Nephron progenitor cell (in vitro differentiated cells): ENCODE measurements around the gene TTC34.
"Not testable (repeated sequence)": the region's sequence is repeated elsewhere in the genome, so short reads cannot be mapped to it uniquely, and the experiment has no call there.

Experiments used
- DNase-seq: peaks from one replicate; pipeline ENCODE4 v3.0.0; 2021
- H3K27ac Mint-ChIP-seq: 2 replicates; pipeline ENCODE4 v1.8.0; 2021; ENCODE audit warnings: mild to moderate bottlenecking, moderate library complexity, mixed read lengths
- H3K27me3 Mint-ChIP-seq: 2 replicates; pipeline ENCODE4 v1.8.0; 2021; ENCODE audit warnings: mild to moderate bottlenecking, low read depth, mixed read lengths; ENCODE audit not compliant: poor library complexity
- H3K36me3 Mint-ChIP-seq: 2 replicates; pipeline ENCODE4 v1.8.0; 2021; ENCODE audit warnings: low read depth, mixed read lengths
- H3K4me1 Mint-ChIP-seq: 2 replicates; pipeline ENCODE4 v1.8.0; 2021; ENCODE audit warnings: mixed read lengths
- H3K4me3 Mint-ChIP-seq: 2 replicates; pipeline ENCODE4 v1.8.0; 2021; ENCODE audit warnings: mild to moderate bottlenecking, moderate library complexity, mixed read lengths
- H3K9me3 Mint-ChIP-seq: 2 replicates; pipeline ENCODE4 v1.8.0; 2021; ENCODE audit warnings: mild to moderate bottlenecking, moderate library complexity, mixed read lengths

TTC34 gene

DNA sequence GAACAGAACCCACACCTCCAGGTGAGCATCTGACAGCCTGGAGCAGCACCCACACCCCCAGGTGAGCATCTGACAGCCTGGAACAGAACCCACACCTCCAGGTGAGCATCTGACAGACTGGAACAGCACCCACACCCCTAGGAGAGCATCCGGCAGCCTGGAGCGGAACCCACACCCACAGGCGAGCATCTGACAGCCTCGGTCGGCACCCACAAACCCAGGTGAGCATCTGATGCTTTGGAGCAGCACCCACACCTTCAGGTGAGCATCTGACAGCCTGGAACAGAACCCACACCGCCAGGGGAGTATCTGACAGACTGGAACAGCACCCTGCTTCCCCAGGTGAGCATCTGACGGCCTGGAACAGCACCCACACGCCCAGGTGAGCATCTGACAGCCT, 52.9 kb downstream of the TTC34 start:
- not testable (repeated sequence) for H3K9me3 Mint-ChIP-seq, H3K4me3 Mint-ChIP-seq, H3K27ac Mint-ChIP-seq, H3K4me1 Mint-ChIP-seq, H3K36me3 Mint-ChIP-seq, DNase-seq, H3K27me3 Mint-ChIP-seq

DNA sequence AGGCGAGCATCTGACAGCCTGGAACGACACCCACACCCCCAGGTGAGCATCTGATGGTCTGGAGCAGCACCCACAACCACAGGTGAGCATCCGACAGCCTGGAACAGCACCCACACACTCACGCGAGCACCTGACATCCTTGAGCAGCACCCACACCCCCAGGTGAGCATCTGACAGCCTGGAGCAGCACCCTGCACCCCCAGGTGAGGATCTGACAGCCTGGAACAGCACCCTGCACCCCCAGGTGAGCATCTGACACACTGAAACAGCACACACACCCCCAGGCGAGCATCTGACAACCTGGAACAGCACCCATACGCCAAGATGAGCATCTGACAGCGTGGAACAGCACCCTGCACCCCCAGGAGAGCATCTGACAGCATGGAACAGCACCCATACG, 106.7 kb downstream of the TTC34 start:
- H3K27ac Mint-ChIP-seq, H3K4me3 Mint-ChIP-seq, H3K9me3 Mint-ChIP-seq, H3K4me1 Mint-ChIP-seq, H3K27me3 Mint-ChIP-seq, H3K36me3 Mint-ChIP-seq, DNase-seq: not testable (repeated sequence)

- not testable (repeated sequence) for H3K4me1 Mint-ChIP-seq, H3K4me3 Mint-ChIP-seq, H3K27me3 Mint-ChIP-seq, H3K36me3 Mint-ChIP-seq, DNase-seq, H3K27ac Mint-ChIP-seq
- H3K9me3 Mint-ChIP-seq = peaks cover 15% of the 10 kb centered on the region
These were observed 111.3 kb downstream of the TTC34 start for GRCh38 chr1:2690180-2690579.

DNA sequence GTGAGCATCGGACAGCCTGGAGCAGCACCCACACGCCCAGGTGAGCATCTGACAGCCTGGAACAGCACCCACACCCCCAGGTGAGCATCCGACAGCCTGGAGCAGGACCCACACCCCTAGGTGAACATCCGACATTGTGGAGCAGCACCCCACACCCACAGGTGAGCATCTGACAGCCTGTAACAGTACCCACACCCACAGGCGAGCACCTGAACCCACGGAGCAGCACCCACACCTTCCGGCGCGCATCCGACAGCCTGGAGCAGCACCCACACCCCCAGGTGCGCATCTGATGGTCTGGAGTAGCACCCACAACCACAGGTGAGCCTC, 113.2 kb downstream of the TTC34 start:
- not testable (repeated sequence) for H3K27ac Mint-ChIP-seq, DNase-seq, H3K36me3 Mint-ChIP-seq, H3K4me3 Mint-ChIP-seq, H3K27me3 Mint-ChIP-seq, H3K4me1 Mint-ChIP-seq
- H3K9me3 Mint-ChIP-seq = peaks cover 30% of the 10 kb centered on the region

DNA sequence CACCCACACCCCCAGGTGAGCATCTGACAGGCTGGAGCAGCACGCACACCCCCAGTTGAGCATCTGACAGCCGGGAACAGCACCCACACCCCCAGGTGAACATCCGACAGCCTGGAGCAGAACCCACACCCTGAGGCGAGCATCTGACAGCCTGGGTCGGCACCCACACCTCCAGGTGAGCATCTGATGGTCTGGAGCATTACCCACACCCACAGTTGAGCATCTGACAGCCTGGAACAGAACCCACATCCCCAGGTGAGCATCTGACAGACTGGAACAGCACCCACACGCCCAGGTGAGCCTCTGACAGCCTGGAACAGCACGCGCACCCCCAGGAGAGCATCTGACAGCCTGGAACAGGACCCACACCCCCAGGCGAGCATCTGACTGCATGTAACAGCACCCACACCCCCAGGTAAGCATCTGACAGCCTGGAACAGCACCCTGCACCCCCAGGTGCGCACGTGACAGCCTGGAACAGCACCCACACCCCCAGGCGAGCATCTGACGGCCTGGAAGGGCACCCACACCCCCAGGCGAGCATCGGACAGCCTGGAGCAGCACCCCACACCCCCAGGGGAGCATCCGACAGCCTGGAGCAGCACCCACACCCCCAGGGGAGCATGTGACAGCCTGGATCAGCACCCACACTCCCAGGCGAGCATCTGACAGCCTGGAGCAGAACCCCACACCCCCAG, 113.7 kb downstream of the TTC34 start:
- not testable (repeated sequence) for H3K36me3 Mint-ChIP-seq, H3K4me1 Mint-ChIP-seq, H3K27ac Mint-ChIP-seq, H3K4me3 Mint-ChIP-seq, H3K27me3 Mint-ChIP-seq, DNase-seq
- H3K9me3 Mint-ChIP-seq = peaks cover 35% of the 10 kb centered on the region

DNA sequence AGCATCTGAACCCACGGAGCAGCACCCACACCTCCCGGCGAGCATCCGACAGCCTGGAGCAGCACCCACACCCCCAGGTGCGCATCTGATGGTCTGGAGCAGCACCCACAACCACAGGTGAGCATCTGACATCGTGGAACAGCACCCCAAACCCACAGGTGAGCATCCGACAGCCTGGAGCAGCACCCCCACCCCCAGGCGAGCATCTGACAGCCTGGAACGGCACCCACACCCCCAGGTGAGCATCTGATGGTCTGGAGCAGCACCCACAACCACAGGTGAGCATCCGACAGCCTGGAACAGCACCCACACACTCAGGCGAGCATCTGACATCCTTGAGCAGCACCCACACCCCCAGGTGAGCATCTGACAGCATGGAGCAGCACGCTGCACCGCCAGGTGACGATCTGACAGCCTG, 114.3 kb downstream of the TTC34 start:
- not testable (repeated sequence) for H3K27ac Mint-ChIP-seq, H3K27me3 Mint-ChIP-seq, DNase-seq, H3K4me3 Mint-ChIP-seq, H3K36me3 Mint-ChIP-seq, H3K4me1 Mint-ChIP-seq
- H3K9me3 Mint-ChIP-seq = peaks cover 35% of the 10 kb centered on the region

- not testable (repeated sequence) for H3K36me3 Mint-ChIP-seq, H3K27ac Mint-ChIP-seq, H3K27me3 Mint-ChIP-seq
These were observed 115.2 kb downstream of the TTC34 start for GRCh38 chr1:2686091-2686863.

DNA sequence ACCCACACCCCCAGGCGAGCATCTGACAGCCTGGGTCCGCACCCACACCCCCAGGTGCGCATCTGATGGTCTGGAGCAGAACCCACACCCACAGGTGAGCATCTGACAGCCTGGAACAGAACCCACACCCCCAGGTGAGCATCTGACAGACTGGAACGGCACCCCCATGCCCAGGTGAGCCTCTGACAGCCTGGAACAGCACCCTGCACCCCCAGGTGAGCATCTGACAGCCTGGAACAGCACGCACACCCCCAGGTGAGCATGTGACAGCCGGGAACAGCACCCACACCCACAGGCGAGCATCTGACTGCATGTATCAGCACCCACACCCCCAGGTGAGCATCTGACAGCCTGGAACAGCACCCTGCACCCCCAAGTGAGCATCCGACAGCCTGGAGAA, 115.8 kb downstream of the TTC34 start:
- DNase-seq, H3K27me3 Mint-ChIP-seq, H3K4me1 Mint-ChIP-seq, H3K4me3 Mint-ChIP-seq, H3K36me3 Mint-ChIP-seq, H3K27ac Mint-ChIP-seq: not testable (repeated sequence)
- peaks cover 35% of the 10 kb centered on the region for H3K9me3 Mint-ChIP-seq

More at GRCh38 chr1:2686091-2686863, 115.2 kb downstream of the TTC34 start:
- not testable (repeated sequence) for DNase-seq, H3K4me1 Mint-ChIP-seq, H3K4me3 Mint-ChIP-seq
- H3K9me3 Mint-ChIP-seq = peaks cover 35% of the 10 kb centered on the region

DNA sequence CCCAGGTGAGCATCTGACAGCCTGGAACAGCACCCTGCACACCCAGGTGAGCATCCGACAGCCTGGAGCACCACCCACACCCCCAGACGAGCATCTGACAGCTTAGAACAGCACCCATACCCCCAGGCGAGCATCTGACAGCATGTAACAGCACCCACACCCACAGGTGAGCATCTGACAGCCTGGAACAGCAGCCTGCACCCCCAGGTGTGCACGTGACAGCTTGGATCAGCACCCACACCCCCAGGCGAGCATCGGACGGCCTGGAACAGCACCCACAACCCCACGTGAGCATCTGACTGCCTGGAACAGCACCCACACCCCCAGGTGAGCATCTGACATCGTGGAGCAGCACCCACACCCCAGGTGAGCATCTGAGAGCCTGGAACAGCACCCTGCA, 116.6 kb downstream of the TTC34 start:
- not testable (repeated sequence) for H3K27me3 Mint-ChIP-seq, DNase-seq, H3K27ac Mint-ChIP-seq, H3K4me1 Mint-ChIP-seq, H3K4me3 Mint-ChIP-seq, H3K36me3 Mint-ChIP-seq
- H3K9me3 Mint-ChIP-seq = peaks cover 35% of the 10 kb centered on the region

- H3K4me3 Mint-ChIP-seq, H3K27me3 Mint-ChIP-seq, H3K36me3 Mint-ChIP-seq, H3K27ac Mint-ChIP-seq, H3K4me1 Mint-ChIP-seq, DNase-seq: not testable (repeated sequence)
- H3K9me3 Mint-ChIP-seq = peaks cover 35% of the 10 kb centered on the region
These were observed 117.5 kb downstream of the TTC34 start for GRCh38 chr1:2684000-2684399.

DNA sequence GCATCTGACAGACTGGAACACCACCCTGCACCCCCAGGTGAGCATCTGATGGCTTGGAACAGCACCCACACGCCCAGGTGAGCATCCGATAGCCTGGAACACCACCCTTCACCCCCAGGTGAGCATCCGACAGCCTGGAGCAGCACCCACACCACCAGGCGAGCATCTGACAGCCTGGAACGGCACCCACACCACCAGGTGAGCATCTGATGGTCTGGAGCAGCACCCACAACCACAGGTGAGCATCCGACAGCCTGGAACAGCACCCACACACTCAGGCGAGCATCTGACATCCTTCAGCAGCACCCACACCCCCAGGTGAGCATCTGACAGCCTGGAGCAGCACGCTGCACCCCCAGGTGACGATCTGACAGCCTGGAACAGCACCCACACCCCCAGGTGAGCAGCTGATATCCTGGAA, 118.2 kb downstream of the TTC34 start:
- H3K4me3 Mint-ChIP-seq, DNase-seq, H3K4me1 Mint-ChIP-seq, H3K27ac Mint-ChIP-seq, H3K27me3 Mint-ChIP-seq, H3K36me3 Mint-ChIP-seq: not testable (repeated sequence)
- peaks cover 33% of the 10 kb centered on the region for H3K9me3 Mint-ChIP-seq

- not testable (repeated sequence) for H3K27me3 Mint-ChIP-seq, H3K4me1 Mint-ChIP-seq, H3K36me3 Mint-ChIP-seq, H3K4me3 Mint-ChIP-seq, DNase-seq, H3K27ac Mint-ChIP-seq
- peaks cover 29% of the 10 kb centered on the region for H3K9me3 Mint-ChIP-seq
These were observed 118.6 kb downstream of the TTC34 start for GRCh38 chr1:2682879-2683278.

DNA sequence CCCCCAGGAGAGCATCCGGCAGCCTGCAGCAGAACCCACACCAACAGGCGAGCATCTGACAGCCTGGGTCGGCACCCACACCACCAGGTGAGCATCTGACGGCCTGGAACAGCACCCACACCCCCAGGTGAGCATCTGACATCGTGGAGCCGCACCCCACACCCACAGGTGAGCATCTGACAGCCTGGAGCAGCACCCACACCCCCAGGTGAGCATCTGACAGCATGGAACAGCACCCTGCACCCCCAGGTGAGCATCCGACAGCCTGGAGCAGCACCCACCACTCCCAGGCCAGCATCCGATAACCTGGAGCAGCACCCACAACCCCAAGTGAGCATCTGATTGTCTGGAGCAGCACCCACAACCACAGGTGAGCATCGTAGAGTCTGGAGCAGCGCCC, 124.8 kb downstream of the TTC34 start:
- DNase-seq, H3K27ac Mint-ChIP-seq, H3K9me3 Mint-ChIP-seq, H3K4me3 Mint-ChIP-seq, H3K36me3 Mint-ChIP-seq, H3K27me3 Mint-ChIP-seq, H3K4me1 Mint-ChIP-seq: not testable (repeated sequence)

DNA sequence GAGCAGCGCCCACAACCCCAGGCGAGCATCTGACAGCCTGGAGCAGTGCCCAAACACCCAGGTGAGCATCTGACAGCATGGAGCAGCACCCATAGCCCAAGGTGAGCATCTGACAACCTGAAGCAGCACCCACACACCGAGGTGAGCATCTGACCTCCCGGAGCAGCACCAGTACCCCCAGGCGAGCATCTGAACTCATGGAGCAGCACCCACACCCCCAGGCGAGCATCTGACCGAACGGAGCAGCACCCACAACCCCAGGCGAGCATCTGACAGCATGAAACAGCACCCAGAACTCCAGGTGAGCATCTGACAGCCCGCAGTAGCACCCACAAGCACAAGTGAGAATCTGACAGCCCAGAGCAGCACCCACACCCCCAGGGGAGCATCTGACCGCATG, 129.8 kb downstream of the TTC34 start:
- not testable (repeated sequence) for DNase-seq

GRCh38 chr1:2659806-2660205, 141.7 kb downstream of the TTC34 start:
- H3K27ac Mint-ChIP-seq, DNase-seq, H3K4me3 Mint-ChIP-seq, H3K27me3 Mint-ChIP-seq, H3K36me3 Mint-ChIP-seq, H3K4me1 Mint-ChIP-seq: not testable (repeated sequence)
- peaks cover 22% of the 10 kb centered on the region for H3K9me3 Mint-ChIP-seq

More for the DNA sequence above, 129.8 kb downstream of the TTC34 start:
- not testable (repeated sequence) for H3K27me3 Mint-ChIP-seq, H3K4me1 Mint-ChIP-seq, H3K36me3 Mint-ChIP-seq, H3K27ac Mint-ChIP-seq, H3K9me3 Mint-ChIP-seq, H3K4me3 Mint-ChIP-seq
